Activated T-cell treated with anti-CD3 and anti-CD28 coated beads, Interleukin-2, amount 50 U/mL, for 48 hours (primary cell): ENCODE results near the gene SERPINF2.
"Not testable (repeated sequence)": the region's sequence is repeated elsewhere in the genome, so short reads cannot be mapped to it uniquely, and the experiment has no call there.

Experiments used
- DNase-seq, 2 experiments: peaks; one replicate each; pipeline ENCODE4 v3.0.0-alpha.2; 2020

The SERPINF2 gene

GRCh38 chr17:1716912-1717695 lies 25.6 kb upstream of the SERPINF2 start:
- peak; percentile 88 for DNase-seq

- DNase-seq, result no peak
Measured at GRCh38 chr17:1718362-1719165, 24.1 kb upstream of the SERPINF2 start.

- peak; percentile 81 to 84 for DNase-seq
Measured at GRCh38 chr17:1720856-1721386, 21.8 kb upstream of the SERPINF2 start.

GRCh38 chr17:1722022-1722421 lies 20.6 kb upstream of the SERPINF2 start:
- not testable (repeated sequence) for DNase-seq

- DNase-seq, result peak; percentile 85 to 92
Measured at GRCh38 chr17:1724351-1724868, 18.3 kb upstream of the SERPINF2 start, which contains the start of gene WDR81. Gene WDR81 (plus strand): TSS chr17:1724704. CDS start chr17:1724960, 256 bp downstream.

- DNase-seq, result no peak
Measured at GRCh38 chr17:1724869-1725641, 17.6 kb upstream of the SERPINF2 start.

DNA sequence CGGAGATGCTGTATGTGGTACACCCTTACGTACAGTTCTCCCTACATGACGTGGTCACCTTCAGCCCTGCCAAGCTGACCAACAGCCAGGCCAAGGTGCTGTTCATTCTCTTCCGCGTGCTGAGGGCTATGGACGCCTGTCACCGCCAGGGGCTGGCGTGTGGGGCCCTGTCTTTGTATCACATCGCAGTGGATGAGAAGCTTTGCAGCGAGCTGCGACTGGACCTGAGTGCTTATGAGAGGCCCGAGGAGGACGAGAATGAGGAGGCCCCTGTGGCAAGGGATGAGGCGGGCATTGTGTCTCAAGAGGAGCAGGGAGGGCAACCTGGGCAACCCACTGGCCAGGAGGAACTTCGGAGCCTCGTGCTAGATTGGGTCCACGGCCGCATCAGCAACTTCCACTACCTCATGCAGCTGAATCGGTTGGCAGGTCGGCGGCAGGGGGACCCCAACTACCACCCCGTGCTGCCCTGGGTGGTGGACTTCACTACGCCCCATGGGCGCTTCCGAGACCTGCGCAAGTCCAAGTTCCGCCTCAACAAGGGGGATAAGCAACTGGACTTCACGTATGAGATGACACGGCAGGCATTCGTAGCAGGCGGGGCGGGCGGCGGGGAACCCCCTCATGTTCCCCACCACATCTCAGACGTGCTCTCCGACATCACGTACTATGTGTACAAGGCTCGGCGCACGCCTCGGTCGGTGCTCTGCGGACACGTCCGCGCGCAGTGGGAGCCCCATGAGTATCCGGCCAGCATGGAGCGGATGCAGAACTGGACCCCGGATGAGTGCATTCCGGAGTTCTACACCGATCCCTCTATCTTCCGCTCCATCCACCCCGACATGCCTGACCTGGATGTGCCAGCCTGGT lies 16.8 kb upstream of the SERPINF2 start:
- DNase-seq, result no peak

DNA sequence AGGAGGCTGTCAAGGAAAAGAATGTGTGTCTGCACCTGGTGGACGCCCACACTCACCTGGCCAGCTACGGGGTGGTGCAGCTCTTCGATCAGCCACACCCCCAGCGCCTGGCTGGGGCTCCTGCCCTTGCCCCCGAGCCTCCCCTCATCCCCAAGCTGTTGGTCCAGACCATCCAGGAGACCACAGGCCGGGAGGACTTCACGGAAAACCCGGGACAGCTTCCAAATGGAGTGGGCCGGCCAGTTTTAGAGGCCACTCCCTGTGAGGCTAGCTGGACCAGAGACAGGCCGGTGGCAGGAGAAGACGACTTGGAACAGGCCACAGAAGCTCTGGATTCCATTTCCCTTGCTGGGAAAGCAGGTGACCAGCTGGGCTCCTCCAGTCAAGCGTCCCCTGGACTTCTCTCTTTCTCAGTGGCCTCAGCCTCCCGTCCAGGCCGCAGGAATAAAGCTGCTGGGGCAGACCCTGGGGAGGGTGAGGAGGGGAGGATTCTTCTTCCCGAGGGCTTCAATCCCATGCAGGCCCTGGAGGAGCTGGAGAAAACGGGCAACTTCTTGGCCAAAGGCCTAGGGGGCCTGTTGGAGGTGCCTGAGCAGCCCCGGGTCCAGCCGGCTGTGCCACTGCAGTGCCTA lies 15.9 kb upstream of the SERPINF2 start:
- no peak for DNase-seq

GRCh38 chr17:1727258-1727789 lies 15.3 kb upstream of the SERPINF2 start:
- DNase-seq, result no peak

- no peak for DNase-seq
Measured at GRCh38 chr17:1727876-1728630, 14.6 kb upstream of the SERPINF2 start.

GRCh38 chr17:1729966-1730325 lies 12.7 kb upstream of the SERPINF2 start:
- DNase-seq, result no peak

DNA sequence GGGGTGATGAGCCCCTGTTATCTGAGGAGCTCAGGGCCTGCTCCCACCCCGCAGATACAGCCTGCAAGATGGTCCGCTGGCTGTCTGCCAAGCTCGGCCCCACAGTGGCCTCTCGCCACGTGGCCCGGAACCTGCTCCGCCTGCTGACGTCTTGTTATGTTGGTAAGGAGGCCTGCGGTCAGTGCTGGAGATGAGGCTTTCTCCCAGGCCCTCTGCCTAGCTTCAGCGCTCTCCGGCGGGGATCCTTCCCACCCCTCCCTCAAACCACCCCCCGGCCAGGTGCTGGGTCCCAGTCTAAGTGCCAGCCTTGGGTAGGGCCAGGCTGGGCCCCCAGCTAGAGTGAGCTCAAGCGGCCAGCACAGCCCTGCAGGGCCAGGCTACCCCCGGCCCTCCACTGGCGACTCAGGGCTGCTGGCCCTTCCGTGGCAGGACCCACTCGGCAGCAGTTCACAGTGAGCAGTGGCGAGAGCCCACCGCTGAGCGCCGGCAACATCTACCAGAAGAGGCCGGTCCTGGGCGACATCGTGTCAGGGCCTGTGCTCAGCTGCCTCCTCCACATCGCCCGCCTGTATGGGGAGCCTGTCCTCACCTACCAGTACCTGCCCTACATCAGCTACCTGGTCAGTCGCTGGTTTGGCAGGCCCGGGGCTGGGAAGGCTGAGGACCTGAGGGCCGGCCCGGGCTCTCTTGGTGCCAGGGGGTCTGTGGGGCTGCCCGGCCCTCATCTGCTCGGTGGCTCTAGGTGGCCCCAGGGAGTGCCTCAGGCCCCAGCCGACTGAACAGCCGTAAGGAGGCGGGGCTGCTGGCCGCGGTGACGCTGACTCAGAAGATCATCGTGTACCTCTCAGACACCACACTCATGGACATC lies 12.1 kb upstream of the SERPINF2 start:
- DNase-seq, result no peak

DNA sequence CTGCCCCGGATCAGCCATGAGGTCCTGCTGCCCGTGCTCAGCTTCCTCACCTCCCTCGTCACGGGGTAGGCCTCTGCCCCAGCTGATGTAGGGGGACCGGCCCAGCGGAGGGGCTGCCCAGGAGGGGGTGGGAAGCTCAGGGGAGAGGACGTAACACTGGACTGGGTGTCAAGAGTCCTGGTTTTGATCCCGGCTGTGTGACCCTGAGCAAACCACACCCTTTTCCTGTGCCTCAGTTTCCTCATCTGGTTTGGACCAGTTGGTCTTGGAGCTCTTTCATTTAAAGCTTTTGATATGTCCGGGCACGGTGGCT lies 11.5 kb upstream of the SERPINF2 start:
- no peak for DNase-seq

DNA sequence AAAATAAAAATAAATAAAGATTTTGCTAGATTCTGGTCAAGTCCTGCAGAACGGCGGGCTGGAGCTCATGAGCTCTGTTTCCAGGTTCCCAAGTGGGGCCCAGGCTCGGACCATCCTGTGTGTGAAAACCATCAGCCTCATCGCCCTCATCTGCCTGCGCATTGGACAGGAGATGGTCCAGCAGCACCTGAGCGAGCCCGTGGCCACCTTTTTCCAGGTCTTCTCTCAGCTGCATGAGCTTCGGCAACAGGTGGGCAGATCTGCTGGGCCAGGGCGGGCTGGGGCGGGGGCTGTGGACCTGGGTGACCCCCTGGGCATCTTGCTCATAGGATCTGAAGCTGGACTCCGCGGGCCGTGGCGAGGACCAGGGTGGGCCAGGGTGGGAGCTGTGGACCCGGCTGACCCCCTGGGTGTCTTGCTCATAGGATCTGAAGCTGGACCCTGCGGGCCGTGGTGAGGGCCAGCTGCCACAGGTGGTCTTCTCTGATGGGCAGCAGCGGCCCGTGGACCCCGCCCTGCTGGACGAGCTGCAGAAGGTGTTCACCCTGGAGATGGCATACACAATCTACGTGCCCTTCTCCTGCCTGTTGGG lies 10.3 kb upstream of the SERPINF2 start:
- no peak for DNase-seq

DNA sequence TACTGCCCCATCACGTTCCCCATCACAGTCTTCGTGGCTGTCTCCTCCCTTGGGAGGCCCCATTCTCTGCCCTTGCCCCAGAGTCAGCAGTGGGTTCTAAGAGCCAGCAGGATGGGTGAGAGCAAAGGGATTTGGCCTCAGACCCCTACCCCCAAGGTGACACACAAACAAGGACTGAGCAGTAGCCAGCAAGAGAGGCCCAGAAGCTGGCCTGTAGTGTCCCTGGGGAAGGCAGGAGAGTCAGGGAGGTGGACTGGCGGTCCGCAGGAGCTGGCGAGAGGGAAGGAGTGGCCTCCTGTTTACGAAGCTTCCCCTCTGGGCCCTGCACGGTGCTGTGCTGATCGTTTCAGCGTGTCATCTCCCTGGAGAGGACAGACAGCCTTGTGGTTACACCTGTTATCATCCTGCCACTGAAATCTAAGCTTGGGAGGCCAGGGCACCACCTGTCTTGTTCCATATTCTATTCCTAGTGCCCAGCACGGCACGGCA lies 9.8 kb upstream of the SERPINF2 start:
- no peak for DNase-seq

DNA sequence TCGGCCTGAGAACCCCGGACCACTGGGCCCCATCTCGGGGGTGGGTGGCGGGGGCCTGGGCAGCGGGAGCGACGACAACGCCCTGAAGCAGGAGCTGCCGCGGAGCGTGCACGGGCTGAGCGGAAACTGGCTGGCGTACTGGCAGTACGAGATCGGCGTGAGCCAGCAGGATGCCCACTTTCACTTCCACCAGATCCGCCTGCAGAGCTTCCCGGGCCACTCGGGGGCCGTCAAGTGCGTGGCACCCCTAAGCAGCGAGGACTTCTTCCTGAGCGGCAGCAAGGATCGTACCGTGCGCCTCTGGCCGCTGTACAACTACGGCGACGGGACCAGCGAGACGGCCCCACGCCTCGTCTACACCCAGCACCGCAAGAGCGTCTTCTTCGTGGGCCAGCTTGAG lies 8.9 kb upstream of the SERPINF2 start:
- DNase-seq, result no peak

GRCh38 chr17:1735418-1735817 lies 7.3 kb upstream of the SERPINF2 start:
- DNase-seq, result no peak

DNA sequence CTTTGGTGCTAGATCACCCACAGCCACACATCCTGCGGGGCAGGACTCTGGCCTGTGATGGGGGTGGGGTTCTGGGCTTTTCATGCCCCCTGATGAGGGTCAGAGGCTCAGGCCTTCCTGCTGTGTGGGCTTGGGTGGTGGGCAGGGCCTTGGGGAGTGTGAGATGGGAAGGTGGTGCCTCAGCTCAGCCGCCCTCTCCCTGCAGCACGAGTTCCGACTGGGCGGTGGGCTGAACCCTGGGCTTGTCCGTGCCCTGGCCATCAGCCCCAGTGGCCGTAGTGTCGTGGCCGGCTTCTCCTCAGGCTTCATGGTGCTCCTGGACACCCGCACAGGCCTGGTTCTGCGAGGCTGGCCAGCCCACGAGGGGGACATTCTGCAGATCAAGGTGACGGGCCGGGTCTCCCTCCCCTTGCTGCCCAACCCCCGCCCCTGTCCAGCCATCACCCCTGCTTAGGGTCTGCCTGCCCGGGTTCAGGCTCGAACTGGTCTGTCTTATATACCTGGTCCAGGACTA lies 6.8 kb upstream of the SERPINF2 start:
- no peak for DNase-seq
